ENCODE results near the gene PCDH15.
"Not testable (repeated sequence)": the region's sequence is repeated elsewhere in the genome, so short reads cannot be mapped to it uniquely, and the experiment has no call there.

DNA sequence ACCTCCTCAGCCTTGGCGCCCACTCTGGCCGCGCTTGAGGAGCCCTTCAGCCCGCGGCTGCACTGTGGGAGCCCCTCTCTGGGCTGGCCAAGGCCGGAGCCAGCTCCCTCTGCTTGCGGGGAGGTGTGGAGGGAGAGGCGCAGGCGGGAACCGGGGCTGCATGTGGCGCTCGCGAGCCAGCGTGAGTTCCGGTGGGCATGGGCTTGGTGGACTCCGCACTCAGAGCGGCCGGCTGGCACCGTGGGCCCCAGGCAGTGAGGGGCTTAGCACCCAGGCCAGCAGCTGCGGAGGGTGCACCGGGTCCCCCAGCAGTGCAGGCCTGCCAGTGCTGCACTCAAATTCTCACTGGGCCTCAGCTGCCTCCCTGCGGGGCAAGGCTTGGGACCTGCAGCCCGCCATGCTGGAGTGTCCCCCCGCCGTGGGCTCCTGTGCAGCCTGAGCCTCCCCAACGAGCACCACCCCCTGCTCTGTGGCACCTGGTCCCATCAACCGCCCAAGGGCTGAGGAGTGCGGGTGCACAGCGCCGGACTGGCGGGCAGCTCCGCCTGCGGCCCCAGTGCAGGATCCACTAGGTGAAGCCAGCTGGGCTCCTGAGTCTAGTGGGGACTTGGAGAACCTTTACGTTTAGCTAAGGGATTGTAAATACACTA lies 876.9 kb downstream of the PCDH15 start:
- TF ChIP-seq TAF15 (IDR thresholded peaks at IDR 0.05; ENCODE audit: low read depth, low read length); MTF1 (CRISPR knock-in tag; IDR thresholded peaks at IDR 0.05; ENCODE audit: borderline replicate concordance); POLR2A (conservative IDR thresholded peaks at IDR 0.05); CHD2 (IDR thresholded peaks at IDR 0.05; ENCODE audit: low read depth, low read length); REST (IDR thresholded peaks at IDR 0.05; ENCODE audit: borderline replicate concordance); REST (CRISPR knock-in tag; IDR thresholded peaks at IDR 0.05; ENCODE audit: low read depth); ZSCAN32 (CRISPR knock-in tag; IDR thresholded peaks at IDR 0.05); ZNF282 (CRISPR knock-in tag; IDR thresholded peaks at IDR 0.05): not testable (repeated sequence)
- TF ChIP-seq, protein P1, sequence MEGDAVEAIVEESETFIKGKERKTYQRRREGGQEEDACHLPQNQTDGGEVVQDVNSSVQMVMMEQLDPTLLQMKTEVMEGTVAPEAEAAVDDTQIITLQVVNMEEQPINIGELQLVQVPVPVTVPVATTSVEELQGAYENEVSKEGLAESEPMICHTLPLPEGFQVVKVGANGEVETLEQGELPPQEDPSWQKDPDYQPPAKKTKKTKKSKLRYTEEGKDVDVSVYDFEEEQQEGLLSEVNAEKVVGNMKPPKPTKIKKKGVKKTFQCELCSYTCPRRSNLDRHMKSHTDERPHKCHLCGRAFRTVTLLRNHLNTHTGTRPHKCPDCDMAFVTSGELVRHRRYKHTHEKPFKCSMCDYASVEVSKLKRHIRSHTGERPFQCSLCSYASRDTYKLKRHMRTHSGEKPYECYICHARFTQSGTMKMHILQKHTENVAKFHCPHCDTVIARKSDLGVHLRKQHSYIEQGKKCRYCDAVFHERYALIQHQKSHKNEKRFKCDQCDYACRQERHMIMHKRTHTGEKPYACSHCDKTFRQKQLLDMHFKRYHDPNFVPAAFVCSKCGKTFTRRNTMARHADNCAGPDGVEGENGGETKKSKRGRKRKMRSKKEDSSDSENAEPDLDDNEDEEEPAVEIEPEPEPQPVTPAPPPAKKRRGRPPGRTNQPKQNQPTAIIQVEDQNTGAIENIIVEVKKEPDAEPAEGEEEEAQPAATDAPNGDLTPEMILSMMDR (IDR thresholded peaks at IDR 0.05 in 2 of 3, conservative IDR thresholded peaks at IDR 0.05 in 1 of 3; ENCODE audit: insufficient read depth in 2 of 3, low read depth in 1 of 3, low read length in 3 of 3), result not testable (repeated sequence)
- TF ChIP-seq, protein P2, sequence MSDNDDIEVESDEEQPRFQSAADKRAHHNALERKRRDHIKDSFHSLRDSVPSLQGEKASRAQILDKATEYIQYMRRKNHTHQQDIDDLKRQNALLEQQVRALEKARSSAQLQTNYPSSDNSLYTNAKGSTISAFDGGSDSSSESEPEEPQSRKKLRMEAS (CRISPR knock-in tag; IDR thresholded peaks at IDR 0.05), result not testable (repeated sequence)
- TF ChIP-seq, protein P3, sequence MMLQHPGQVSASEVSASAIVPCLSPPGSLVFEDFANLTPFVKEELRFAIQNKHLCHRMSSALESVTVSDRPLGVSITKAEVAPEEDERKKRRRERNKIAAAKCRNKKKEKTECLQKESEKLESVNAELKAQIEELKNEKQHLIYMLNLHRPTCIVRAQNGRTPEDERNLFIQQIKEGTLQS (IDR thresholded peaks at IDR 0.05), result not testable (repeated sequence)
- TF ChIP-seq, protein P3 (CRISPR knock-in tag; conservative IDR thresholded peaks at IDR 0.05), result not testable (repeated sequence)

Measured in K562 (cell line).